GM12878 (cell line): ENCODE results near the gene MRPS27. TPM values are rescaled to one million over a fixed set of nuclear protein-coding genes. Genes with fewer than 3 reads are reported as not detected.

Experiments
- ATAC-seq: fragments of 200-7000 bp; cut with Tn5 transposase; 3 replicates; pipeline ENCODE4 v1.9.1; 2020; ENCODE audit warnings: mild to moderate bottlenecking, moderate library complexity
- BruUV-seq: library from RNA; stranded (reverse); fragments of 400-500 nt; replicated peaks from 2 replicates; lab custom pipeline; 2021; lab: Mats Ljungman, UMichigan
- CTCF ChIA-PET: fragments of 300-600 bp; sonication (Branson Sonifier 250); formaldehyde crosslinking; extraction: SDS; loops from one replicate; lab custom pipeline; 2021; ENCODE audit warnings: inconsistent platforms; lab: Yijun Ruan, JAX
- POLR2A ChIA-PET: fragments of 350-600 bp; formaldehyde crosslinking; extraction: SDS; loops from one replicate; lab custom pipeline; 2021; ENCODE audit warnings: inconsistent platforms; lab: Charles Lee
- RAD21 ChIA-PET: fragments of 300-600 bp; sonication (Branson Sonifier 250); formaldehyde crosslinking; loops from one replicate; lab custom pipeline; 2023; ENCODE audit warnings: antibody characterized with exemption; ENCODE audit not compliant: unreplicated experiment; lab: Charles Lee
- SMC1A ChIA-PET: fragments of 300-600 bp; sonication (Branson Sonifier 250); formaldehyde crosslinking; loops from one replicate; lab custom pipeline; 2023; ENCODE audit not compliant: unreplicated experiment, uncharacterized antibody; lab: Charles Lee
- DNase-seq: peaks from one replicate; pipeline ENCODE4 v3.0.0-alpha.2; 2011; ENCODE audit warnings: low read depth, low spot score
- FAIRE-seq: peaks from 3 replicates; lab custom pipeline; 2011; peaks lifted over from hg19 to GRCh38; lab: Jason Lieb, UNC
- H2AFZ ChIP-seq: 2 replicates; pipeline ENCODE4 v1.6.0; 2011; ENCODE audit warnings: low read depth, low read length, control low read depth; ENCODE audit not compliant: control insufficient read depth
- H3K27ac ChIP-seq: 2 replicates; pipeline ENCODE4 v1.5.1; 2011; ENCODE audit warnings: control low read depth; ENCODE audit not compliant: control insufficient read depth, insufficient read depth
- H3K27me3 ChIP-seq, 2 experiments: replicated peaks in 1 of 2; 2 replicates each; pipeline versions ENCODE4 v1.6.0 to v1.6.1; 2011; ENCODE audit warnings: low read length in 1 of 2; ENCODE audit not compliant: control insufficient read depth in 2 of 2, insufficient read depth in 2 of 2
- H3K36me3 ChIP-seq, 2 experiments: 2 replicates each; pipeline ENCODE4 v1.5.1; 2011; ENCODE audit warnings: low read length in 1 of 2; ENCODE audit not compliant: control insufficient read depth in 2 of 2, insufficient read depth in 2 of 2
- H3K4me1 ChIP-seq: 2 replicates; pipeline ENCODE4 v1.6.1; 2011; ENCODE audit warnings: mild to moderate bottlenecking, low read length, moderate library complexity, mixed read lengths; ENCODE audit not compliant: control insufficient read depth, insufficient read depth
- H3K4me2 ChIP-seq: 2 replicates; pipeline ENCODE4 v1.6.0; 2011; ENCODE audit warnings: control low read depth; ENCODE audit not compliant: control insufficient read depth, insufficient read depth
- H3K4me3 ChIP-seq: fragments of 200-600 bp; sonication (generic); 2 replicates; pipeline ENCODE4 v1.5.1; 2016
- H3K79me2 ChIP-seq: 2 replicates; pipeline ENCODE4 v1.6.0; 2011; ENCODE audit warnings: low read length; ENCODE audit not compliant: control insufficient read depth, insufficient read depth
- H3K9ac ChIP-seq: 2 replicates; pipeline ENCODE4 v1.8.0; 2011; ENCODE audit warnings: low read length, control low read depth, mixed read lengths; ENCODE audit not compliant: control insufficient read depth, insufficient read depth
- H3K9me3 ChIP-seq: replicated peaks from 3 replicates; pipeline ENCODE4 v1.5.1; 2011; ENCODE audit warnings: mild to moderate bottlenecking, low read length; ENCODE audit not compliant: control insufficient read depth, insufficient read depth
- H4K20me1 ChIP-seq: 2 replicates; pipeline ENCODE4 v1.6.0; 2011; ENCODE audit not compliant: control insufficient read depth, insufficient read depth
- BACH1 ChIP-seq: fragments of 450-650 bp; IDR thresholded peaks from 2 replicates; pipeline ENCODE4 v1.6.1; 2017; ENCODE audit warnings: mild to moderate bottlenecking, borderline replicate concordance
- BMI1 ChIP-seq: fragments of 450-650 bp; IDR thresholded peaks from 2 replicates; pipeline ENCODE4 v1.6.1; 2016; ENCODE audit warnings: mild to moderate bottlenecking, moderate library complexity, borderline replicate concordance
- CBX3 ChIP-seq: fragments of 200-600 bp; sonication (generic); IDR thresholded peaks from 2 replicates; pipeline ENCODE4 v1.6.1; 2016; ENCODE audit warnings: low read depth, borderline replicate concordance
- CBX5 ChIP-seq: sonication (generic); IDR thresholded peaks from 2 replicates; pipeline ENCODE4 v1.6.1; 2016; ENCODE audit warnings: low read depth, moderate library complexity, mild to moderate bottlenecking, inconsistent platforms
- E2F4 ChIP-seq: IDR thresholded peaks from 2 replicates; pipeline ENCODE4 v1.6.1; 2012; ENCODE audit warnings: low read depth, low read length, improper control_type of control experiment
- EP300 ChIP-seq, 2 experiments: fragments of 150-350 bp in 1 of 2; IDR thresholded peaks; 2 replicates each; pipeline ENCODE4 v1.6.1; 2011 to 2012; ENCODE audit warnings: low read depth in 2 of 2, low read length in 2 of 2, borderline replicate concordance in 1 of 2, improper control_type of control experiment in 1 of 2, inconsistent platforms in 1 of 2; ENCODE audit not compliant: control insufficient read depth in 1 of 2
- IKZF1 ChIP-seq: fragments of 450-650 bp; conservative IDR thresholded peaks from 2 replicates; pipeline ENCODE4 v1.6.1; 2017; ENCODE audit warnings: antibody characterized with exemption, mild to moderate bottlenecking
- MEF2A ChIP-seq: IDR thresholded peaks from 2 replicates; pipeline ENCODE4 v1.6.1; 2011; ENCODE audit warnings: low read depth, mild to moderate bottlenecking, low read length, moderate library complexity; ENCODE audit not compliant: insufficient read depth
- MTA2 ChIP-seq: fragments of 450-650 bp; IDR thresholded peaks from 2 replicates; pipeline ENCODE4 v1.6.1; 2016; ENCODE audit warnings: low read depth, mild to moderate bottlenecking, moderate library complexity
- NBN ChIP-seq: fragments of 450-650 bp; IDR thresholded peaks from 2 replicates; pipeline ENCODE4 v1.6.1; 2016
- NFIC ChIP-seq: IDR thresholded peaks from 2 replicates; pipeline ENCODE4 v1.6.1; 2012; ENCODE audit warnings: low read depth, mild to moderate bottlenecking, inconsistent platforms, low read length, moderate library complexity
- RUNX3 ChIP-seq: IDR thresholded peaks from 2 replicates; pipeline ENCODE4 v1.6.1; 2012; ENCODE audit warnings: low read length, inconsistent platforms
- SMAD1 ChIP-seq: fragments of 450-650 bp; IDR thresholded peaks from 2 replicates; pipeline ENCODE4 v1.6.1; 2018; ENCODE audit warnings: mild to moderate bottlenecking, low read depth; ENCODE audit not compliant: partially characterized antibody
- WGBS: methylation state at CpG from one replicate; pipeline ENCODE4 v1.1.6; 2016; ENCODE audit warnings: low lambda C conversion rate; ENCODE audit not compliant: insufficient replicate concordance, insufficient coverage; ENCODE audit errors: missing lambda C conversion rate; 5-methylcytosine and 5-hydroxymethylcytosine counted together
- in situ Hi-C: fragments of 300-500 bp; cut with MboI; formaldehyde crosslinking; loops from 9 replicates; pipeline ENCODE4 v1.14.3; 2018; ENCODE audit warnings: mixed read lengths
- intact Hi-C: fragments of 100-400 bp; cut with micrococcal nuclease; formaldehyde crosslinking; loops from one replicate; pipeline ENCODE4 v1.14.2; 2022; ENCODE audit not compliant: unreplicated experiment
- polyA plus RNA-seq, 11 experiments: library from polyadenylated mRNA; depleted of rRNA in 4 of 11; unstranded in 6 of 11; stranded (reverse) in 5 of 11; fragments of >200 nt; fragmentation: Nextera tagmentation in 4 of 11; fragmentation: Illumina TruSeq in 1 of 11; extraction: Ambion mirVana in 4 of 11; extraction: Trizol in 1 of 11; gene quantifications; 1 replicate in 1 of 11; 2 replicates in 10 of 11; pipeline versions ENCODE4 v1.2.1 to v1.2.3, GENCODE V29; 2011 to 2016; ENCODE audit warnings: inconsistent platforms in 2 of 11, missing spikeins in 2 of 11, low read depth in 1 of 11
- total RNA-seq, 4 experiments: library from RNA; depleted of rRNA in 3 of 4; stranded (reverse); fragments of >200 nt in 3 of 4; fragmentation: Illumina TruSeq in 1 of 4; extraction: Trizol in 1 of 4; gene quantifications; 2 replicates each; pipeline versions ENCODE4 v1.2.1 to v1.2.3, GENCODE V29; 2013 to 2021
- TF ChIP-seq, protein P1 (sequence below): IDR thresholded peaks from 2 replicates; pipeline ENCODE4 v1.6.1; 2011; ENCODE audit warnings: borderline replicate concordance, low read depth, mild to moderate bottlenecking, moderate library complexity, low read length; ENCODE audit not compliant: insufficient read depth, poor library complexity, severe bottlenecking

The MRPS27 gene
- total and polyA plus RNA-seq, 10 of the 15 experiments (the other 5 are each of a cell fraction or from before 2014, with no cell fraction given): 61.0 to 128 (median 93.0) TPM

DNA sequence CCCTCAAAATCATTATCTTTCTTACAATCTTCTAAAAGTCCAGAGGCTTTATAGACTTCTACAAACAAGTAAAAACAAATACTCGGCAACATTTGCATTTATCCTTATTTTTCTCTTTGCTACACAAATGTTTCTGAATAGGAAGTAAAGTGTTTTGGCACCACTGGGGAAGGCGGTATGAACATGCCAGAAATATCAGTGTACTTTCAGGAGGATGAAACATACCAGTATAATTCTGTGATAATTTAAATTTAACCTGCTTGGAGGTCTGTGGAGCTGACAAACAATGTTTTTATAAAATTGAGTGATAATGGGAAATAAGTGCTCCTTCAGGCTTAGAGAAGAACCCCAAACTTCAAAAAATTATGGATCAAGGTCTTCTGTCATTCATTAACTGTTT lies 51.8 kb downstream of the MRPS27 start:
- Histone ChIP-seq H3K4me1 (no peaks in the 10 kb centered on the region), H3K27me3 (no peaks in the 10 kb centered on the region), H3K4me2 (no peak overlapping the region), H3K9me3 (no peaks in the 10 kb centered on the region), H3K79me2 (no peaks in the 10 kb centered on the region; the same call in 1 of the 2 replicates), H4K20me1 (no peaks in the 10 kb centered on the region), H3K4me3 (no peak overlapping the region), H3K27ac (no peak overlapping the region), H3K9ac (no peak overlapping the region), H3K36me3 (peaks cover 0 to 9% of the 10 kb centered on the region in 2 experiments; a peak in 2 of 4 replicates), H2AFZ (no peak overlapping the region)
- 98% methylated on average over 2 of the region's 2 CpGs for WGBS
- RAD21 ChIA-PET: interaction anchor here (0.7 to 2.4 kb wide), 3 partner anchors 9 to 129 kb away, joined by 3 to 7 read pairs (median 5); no protein-coding TSS in a partner anchor
- POLR2A ChIA-PET: interaction anchor here (1.0 kb wide), 1 partner anchor 17 kb away, joined by 3 read pairs; no protein-coding TSS in a partner anchor
- SMC1A ChIA-PET: interaction anchor here (0.8 to 2.1 kb wide), 9 partner anchors 11 to 184 kb away, joined by 3 to 6 read pairs (median 5); no protein-coding TSS in a partner anchor
- in situ Hi-C loops: no loop called here
- no peak for FAIRE-seq
- BruUV-seq: no TSS peak
- intact Hi-C loops: loop anchor here (5.0 kb wide), 1 partner anchor 131 kb away; no protein-coding TSS in a partner anchor
- CTCF ChIA-PET: interaction anchor here (0.9 to 7.1 kb wide), 21 partner anchors 9 to 490 kb away, joined by 3 to 59 read pairs (median 5); no protein-coding TSS in a partner anchor
- no peak for TF ChIP-seq RUNX3
- no peak for TF ChIP-seq MTA2
- TF ChIP-seq CBX5: no peak
- TF ChIP-seq E2F4: no peak
- no peak for TF ChIP-seq NFIC
- no peak for TF ChIP-seq EP300 (IDR thresholded peaks at IDR 0.05; ENCODE audit: borderline replicate concordance in 1 of 2, control insufficient read depth in 1 of 2, low read depth in 2 of 2, low read length in 2 of 2)
- TF ChIP-seq SMAD1: no peak
- TF ChIP-seq BACH1: no peak
- TF ChIP-seq BMI1: no peak
- TF ChIP-seq IKZF1: no peak
- TF ChIP-seq, protein P1, sequence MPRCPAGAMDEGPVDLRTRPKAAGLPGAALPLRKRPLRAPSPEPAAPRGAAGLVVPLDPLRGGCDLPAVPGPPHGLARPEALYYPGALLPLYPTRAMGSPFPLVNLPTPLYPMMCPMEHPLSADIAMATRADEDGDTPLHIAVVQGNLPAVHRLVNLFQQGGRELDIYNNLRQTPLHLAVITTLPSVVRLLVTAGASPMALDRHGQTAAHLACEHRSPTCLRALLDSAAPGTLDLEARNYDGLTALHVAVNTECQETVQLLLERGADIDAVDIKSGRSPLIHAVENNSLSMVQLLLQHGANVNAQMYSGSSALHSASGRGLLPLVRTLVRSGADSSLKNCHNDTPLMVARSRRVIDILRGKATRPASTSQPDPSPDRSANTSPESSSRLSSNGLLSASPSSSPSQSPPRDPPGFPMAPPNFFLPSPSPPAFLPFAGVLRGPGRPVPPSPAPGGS: no peak
- TF ChIP-seq CBX3: no peak
- TF ChIP-seq MEF2A: no peak
- no peak for TF ChIP-seq NBN
- DNase-seq: no peak
- ATAC-seq: no peak
